Hepatocyte (in vitro differentiated cells): ENCODE measurements around the gene AMPD3. TPM values are rescaled to one million over a fixed set of nuclear protein-coding genes. Genes with fewer than 3 reads are reported as not detected.

Experiments used
- DNase-seq: peaks from one replicate; pipeline ENCODE4 v3.0.0-alpha.2; 2016; ENCODE audit warnings: low spot score
- H2AFZ ChIP-seq: fragments of 200-600 bp; sonication (generic); 2 replicates; pipeline ENCODE4 v1.6.0; 2016; ENCODE audit warnings: antibody characterized with exemption, mild to moderate bottlenecking
- H3K27ac ChIP-seq: fragments of 200-600 bp; sonication (generic); 2 replicates; pipeline ENCODE4 v1.5.1; 2016; ENCODE audit warnings: mild to moderate bottlenecking
- H3K27me3 ChIP-seq: fragments of 200-600 bp; sonication (generic); 2 replicates; pipeline ENCODE4 v1.6.1; 2016
- H3K36me3 ChIP-seq: fragments of 200-600 bp; sonication (generic); replicated peaks from 2 replicates; pipeline ENCODE4 v1.5.1; 2016; ENCODE audit warnings: low read depth; ENCODE audit not compliant: insufficient read depth
- H3K4me1 ChIP-seq: fragments of 200-600 bp; sonication (generic); 2 replicates; pipeline ENCODE4 v1.5.1; 2016; ENCODE audit warnings: mild to moderate bottlenecking, moderate library complexity; ENCODE audit not compliant: insufficient read depth
- H3K4me2 ChIP-seq: fragments of 200-600 bp; sonication (generic); 2 replicates; pipeline ENCODE4 v1.6.0; 2016
- H3K4me3 ChIP-seq: fragments of 200-600 bp; sonication (generic); 2 replicates; pipeline ENCODE4 v1.5.1; 2016; ENCODE audit warnings: mild to moderate bottlenecking
- H3K79me2 ChIP-seq: fragments of 200-600 bp; sonication (generic); 2 replicates; pipeline ENCODE4 v1.6.0; 2017; ENCODE audit warnings: mild to moderate bottlenecking
- H3K9me2 ChIP-seq: fragments of 200-600 bp; sonication (generic); replicated peaks from 2 replicates; pipeline ENCODE4 v1.6.0; 2017; ENCODE audit warnings: mild to moderate bottlenecking; ENCODE audit not compliant: insufficient read depth
- H3K9me3 ChIP-seq: fragments of 200-600 bp; sonication (generic); 2 replicates; pipeline ENCODE4 v1.5.1; 2016; ENCODE audit warnings: low read depth, mild to moderate bottlenecking
- H4K20me1 ChIP-seq: fragments of 200-600 bp; sonication (generic); 2 replicates; pipeline ENCODE4 v1.6.0; 2016; ENCODE audit warnings: mild to moderate bottlenecking; ENCODE audit not compliant: insufficient read depth, poor library complexity, severe bottlenecking
- CTCF ChIP-seq: fragments of 200-600 bp; sonication (generic); IDR thresholded peaks from 2 replicates; pipeline ENCODE4 v1.5.1; 2016; ENCODE audit warnings: antibody characterized with exemption, mild to moderate bottlenecking; ENCODE audit not compliant: poor library complexity
- EZH2 ChIP-seq: fragments of 200-600 bp; sonication (generic); IDR thresholded peaks from 2 replicates; pipeline ENCODE4 v1.6.1; 2016; ENCODE audit warnings: antibody characterized with exemption, mild to moderate bottlenecking, borderline replicate concordance
- EZH2phosphoT487 ChIP-seq: fragments of 200-600 bp; sonication (generic); IDR thresholded peaks from one replicate; pipeline ENCODE4 v1.6.1; 2018; ENCODE audit warnings: antibody characterized with exemption, mild to moderate bottlenecking, low read depth, moderate library complexity; ENCODE audit not compliant: unreplicated experiment, severe bottlenecking
- WGBS: methylation state at CpG from one replicate; pipeline ENCODE4 v1.1.6; 2016; ENCODE audit warnings: low lambda C conversion rate; ENCODE audit errors: missing lambda C conversion rate; 5-methylcytosine and 5-hydroxymethylcytosine counted together
- polyA plus RNA-seq: library from polyadenylated mRNA; unstranded; fragments of >200 nt; fragmentation: Nextera tagmentation; extraction: Ambion mirVana; gene quantifications from 2 replicates; pipeline ENCODE4 v1.2.1, GENCODE V29; 2016
- total RNA-seq: library from RNA; depleted of rRNA; stranded (reverse); fragments of >200 nt; gene quantifications from 2 replicates; pipeline ENCODE4 v1.2.3, GENCODE V29; 2014

The AMPD3 gene
- total and polyA plus RNA-seq, 2 experiments from 2014 or later: 1.8 to 4.1 TPM

- DNase-seq: peak; percentile 80
- H3K27ac ChIP-seq: peak overlapping the region; percentile 86
These were observed 4.3 kb upstream of the AMPD3 start for GRCh38 chr11:10450462-10451425.

GRCh38 chr11:10451426-10452116, 3.5 kb upstream of the AMPD3 start:
- no peaks in the 10 kb centered on the region for H3K9me3 ChIP-seq
- H2AFZ ChIP-seq: peak overlapping the region; percentile 89
- 63% methylated on average over 4 of the region's 4 CpGs for WGBS
- no peak for DNase-seq
- H3K27me3 ChIP-seq: no peaks in the 10 kb centered on the region
- no peaks in the 10 kb centered on the region for H3K36me3 ChIP-seq
- H3K9me2 ChIP-seq: no peaks in the 10 kb centered on the region
- peaks cover 14% of the 10 kb centered on the region for H3K4me1 ChIP-seq
- TF ChIP-seq EZH2phosphoT487 (no peak), EZH2 (no peak), CTCF (no peak)
- peak overlapping the region; percentile 97 for H3K4me2 ChIP-seq
- peak overlapping the region; percentile 86 for H3K27ac ChIP-seq
- no peak overlapping the region for H3K4me3 ChIP-seq
- no peaks in the 10 kb centered on the region for H4K20me1 ChIP-seq
- H3K79me2 ChIP-seq: no peaks in the 10 kb centered on the region

More at GRCh38 chr11:10450462-10451425, 4.3 kb upstream of the AMPD3 start:
- H3K9me3 ChIP-seq: no peaks in the 10 kb centered on the region
- H4K20me1 ChIP-seq: no peaks in the 10 kb centered on the region
- peak overlapping the region; percentile 65 for H3K4me3 ChIP-seq
- H3K4me1 ChIP-seq: peaks cover 13% of the 10 kb centered on the region
- H3K36me3 ChIP-seq: no peaks in the 10 kb centered on the region
- H3K4me2 ChIP-seq: peak overlapping the region; percentile 97
- no peaks in the 10 kb centered on the region for H3K9me2 ChIP-seq
- 3% methylated on average over 76 of the region's 94 CpGs for WGBS
- H2AFZ ChIP-seq: peak overlapping the region; percentile 89
- H3K79me2 ChIP-seq: no peaks in the 10 kb centered on the region
- TF ChIP-seq EZH2 (no peak), CTCF (peak; percentile 52)
- no peaks in the 10 kb centered on the region for H3K27me3 ChIP-seq

GRCh38 chr11:10452211-10452767, 2.8 kb upstream of the AMPD3 start:
- H3K4me1 ChIP-seq: peaks cover 14% of the 10 kb centered on the region
- no peaks in the 10 kb centered on the region for H3K27me3 ChIP-seq
- no peak for DNase-seq
- H3K79me2 ChIP-seq: peaks cover 3% of the 10 kb centered on the region
- no peaks in the 10 kb centered on the region for H3K9me3 ChIP-seq
- no peak overlapping the region for H3K27ac ChIP-seq
- H3K9me2 ChIP-seq: no peaks in the 10 kb centered on the region
- no peaks in the 10 kb centered on the region for H4K20me1 ChIP-seq
- H3K4me2 ChIP-seq: no peak overlapping the region
- no peak overlapping the region for H3K4me3 ChIP-seq
- WGBS: 94% methylated on average over 3 of the region's 3 CpGs
- TF ChIP-seq EZH2 (no peak), CTCF (no peak), EZH2phosphoT487 (no peak)
- no peaks in the 10 kb centered on the region for H3K36me3 ChIP-seq
- H2AFZ ChIP-seq: no peak overlapping the region
